H54 (cell line): Measurements from ENCODE around the gene CTXN3.
"Not testable (repeated sequence)": the region's sequence is repeated elsewhere in the genome, so short reads cannot be mapped to it uniquely, and the experiment has no call there.

Experiments
- DNase-seq: peaks from one replicate; pipeline ENCODE4 v3.0.0; 2011; ENCODE audit warnings: low spot score, mixed read lengths; ENCODE audit not compliant: insufficient read length
- FAIRE-seq: peaks from 3 replicates; lab custom pipeline; 2011; peaks lifted over from hg19 to GRCh38; lab: Jason Lieb, UNC
- POLR2A ChIP-seq: IDR thresholded peaks from 2 replicates; pipeline ENCODE4 v1.6.1; 2011; ENCODE audit warnings: low read depth, mild to moderate bottlenecking, low read length

Gene CTXN3

GRCh38 chr5:127667926-127668325 is 19.0 kb downstream of the CTXN3 start:
- FAIRE-seq = no peak
- no peak for TF ChIP-seq POLR2A
- no peak for DNase-seq

GRCh38 chr5:127671218-127671617 is 22.3 kb downstream of the CTXN3 start:
- no peak for DNase-seq
- no peak for TF ChIP-seq POLR2A
- FAIRE-seq = no peak

GRCh38 chr5:127673117-127673800 is 24.4 kb downstream of the CTXN3 start:
- no peak for TF ChIP-seq POLR2A
- FAIRE-seq (no peak), DNase-seq (no peak)

- not testable (repeated sequence) for FAIRE-seq
Observed at GRCh38 chr5:127676951-127677350, 28.1 kb downstream of the CTXN3 start.

GRCh38 chr5:127679691-127680330 is 30.9 kb downstream of the CTXN3 start:
- DNase-seq, FAIRE-seq: not testable (repeated sequence)

More at GRCh38 chr5:127676951-127677350, 28.1 kb downstream of the CTXN3 start:
- not testable (repeated sequence) for DNase-seq

GRCh38 chr5:127680595-127680994 is 31.7 kb downstream of the CTXN3 start:
- FAIRE-seq = no peak
- no peak for TF ChIP-seq POLR2A
- no peak for DNase-seq

- DNase-seq = no peak
- FAIRE-seq = no peak
- no peak for TF ChIP-seq POLR2A
Observed at GRCh38 chr5:127683008-127683407, 34.1 kb downstream of the CTXN3 start.

GRCh38 chr5:127684726-127685467 is 36.0 kb downstream of the CTXN3 start:
- FAIRE-seq (no peak), DNase-seq (no peak)
- no peak for TF ChIP-seq POLR2A

- FAIRE-seq (no peak), DNase-seq (no peak)
- TF ChIP-seq POLR2A = no peak
Observed at GRCh38 chr5:127685662-127686061, 36.8 kb downstream of the CTXN3 start.

- DNase-seq = no peak
- no peak for TF ChIP-seq POLR2A
- no peak for FAIRE-seq
Observed at GRCh38 chr5:127686424-127686823, 37.5 kb downstream of the CTXN3 start.

- no peak for FAIRE-seq
Observed at GRCh38 chr5:127694518-127695171, 45.8 kb downstream of the CTXN3 start.

GRCh38 chr5:127695346-127695745 is 46.5 kb downstream of the CTXN3 start:
- DNase-seq = no peak
- no peak for FAIRE-seq
- TF ChIP-seq POLR2A = no peak

More at GRCh38 chr5:127694518-127695171, 45.8 kb downstream of the CTXN3 start:
- DNase-seq = no peak
- no peak for TF ChIP-seq POLR2A

GRCh38 chr5:127696683-127697082 is 47.8 kb downstream of the CTXN3 start:
- TF ChIP-seq POLR2A = no peak
- FAIRE-seq (no peak), DNase-seq (no peak)
